Ectodermal cell (in vitro differentiated cells): ENCODE measurements around the gene TMTC1.

Experiments used
- H3K27ac ChIP-seq: 2 replicates; pipeline ENCODE4 v1.7.0; 2013; ENCODE audit warnings: mild to moderate bottlenecking, low read depth, low read length; ENCODE audit not compliant: insufficient read depth, poor library complexity, severe bottlenecking
- H3K27me3 ChIP-seq: 2 replicates; pipeline ENCODE4 v1.7.0; 2013; ENCODE audit warnings: mild to moderate bottlenecking, low read length; ENCODE audit not compliant: insufficient read depth, control insufficient read depth, poor library complexity, severe bottlenecking
- H3K36me3 ChIP-seq: one replicate; pipeline ENCODE4 v1.7.0; 2013; ENCODE audit warnings: low read length; ENCODE audit not compliant: control insufficient read depth, insufficient read depth
- H3K4me1 ChIP-seq: one replicate; pipeline ENCODE4 v1.7.0; 2013; ENCODE audit warnings: low read length; ENCODE audit not compliant: control insufficient read depth, insufficient read depth
- H3K4me3 ChIP-seq: 2 replicates; pipeline ENCODE4 v1.7.0; 2013; ENCODE audit warnings: low read depth, low read length, control low read depth; ENCODE audit not compliant: insufficient read depth
- H3K9me3 ChIP-seq: 2 replicates; pipeline ENCODE4 v1.7.0; 2013; ENCODE audit warnings: mild to moderate bottlenecking, low read length, moderate library complexity; ENCODE audit not compliant: control insufficient read depth
- WGBS, 2 experiments: methylation state at CpG; one replicate each; pipeline ENCODE4 v1.1.7; 2013; ENCODE audit warnings: missing lambda C conversion rate in 2 of 2; 5-methylcytosine and 5-hydroxymethylcytosine counted together

TMTC1 gene

GRCh38 chr12:29460082-29460481 is 323.7 kb downstream of the TMTC1 start:
- no peak overlapping the region for H3K27ac ChIP-seq

GRCh38 chr12:29455087-29455486 is 328.7 kb downstream of the TMTC1 start:
- no peak overlapping the region for H3K4me3 ChIP-seq
- no peak overlapping the region for H3K27ac ChIP-seq
- H3K27me3 ChIP-seq = no peaks in the 10 kb centered on the region
- WGBS, 2 experiments = 81 to 90% methylated on average over 1 of the region's 1 CpG
- H3K4me1 ChIP-seq = no peaks in the 10 kb centered on the region
- no peaks in the 10 kb centered on the region for H3K36me3 ChIP-seq
- H3K9me3 ChIP-seq = no peaks in the 10 kb centered on the region

More at GRCh38 chr12:29460082-29460481, 323.7 kb downstream of the TMTC1 start:
- H3K27me3 ChIP-seq = no peaks in the 10 kb centered on the region
- H3K4me3 ChIP-seq = no peak overlapping the region
- H3K36me3 ChIP-seq = no peaks in the 10 kb centered on the region
- H3K4me1 ChIP-seq = no peaks in the 10 kb centered on the region
- WGBS, 2 experiments = 86 to 95% methylated on average over 1 to 2 of the region's 2 CpGs
- H3K9me3 ChIP-seq = no peaks in the 10 kb centered on the region

- H3K27ac ChIP-seq = no peak overlapping the region
- no peak overlapping the region for H3K4me3 ChIP-seq
- H3K9me3 ChIP-seq = no peaks in the 10 kb centered on the region
- H3K36me3 ChIP-seq = no peaks in the 10 kb centered on the region
- H3K4me1 ChIP-seq = no peaks in the 10 kb centered on the region
- no peaks in the 10 kb centered on the region for H3K27me3 ChIP-seq
- 89 to 96% methylated on average over 2 of the region's 2 CpGs for WGBS, 2 experiments
Observed at GRCh38 chr12:29451888-29452287, 331.9 kb downstream of the TMTC1 start.
